ENCODE results near the gene GAGE12G.
"Not testable (repeated sequence)": the region's sequence is repeated elsewhere in the genome, so short reads cannot be mapped to it uniquely, and the experiment has no call there.

The GAGE12G gene, protein sequence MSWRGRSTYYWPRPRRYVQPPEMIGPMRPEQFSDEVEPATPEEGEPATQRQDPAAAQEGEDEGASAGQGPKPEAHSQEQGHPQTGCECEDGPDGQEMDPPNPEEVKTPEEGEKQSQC

DNA sequence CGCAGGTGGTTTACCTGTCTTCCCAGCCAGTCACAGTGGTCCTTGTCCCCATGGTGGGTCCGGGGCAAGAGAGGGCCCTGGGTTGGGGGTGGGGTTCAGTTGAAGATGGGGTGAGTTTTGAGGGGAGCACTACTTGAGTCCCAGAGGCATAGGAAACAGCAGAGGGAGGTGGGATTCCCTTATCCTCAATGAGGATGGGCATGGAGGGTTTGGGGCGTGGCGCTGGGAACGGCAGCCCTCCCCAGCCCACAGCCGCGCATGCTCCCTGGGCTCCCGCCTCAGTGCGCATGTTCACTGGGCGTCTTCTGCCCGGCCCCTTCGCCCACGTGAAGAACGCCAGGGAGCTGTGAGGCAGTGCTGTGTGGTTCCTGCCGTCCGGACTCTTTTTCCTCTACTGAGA is at the start of gene GAGE12G:
Gene GAGE12G, plus strand, starts transcription at position 301 of the 400 bp plus-strand sequence. CDS start 1,155 bp downstream, outside the sequence.
- DNase-seq (ENCODE audit: low read depth): not testable (repeated sequence)

DNA sequence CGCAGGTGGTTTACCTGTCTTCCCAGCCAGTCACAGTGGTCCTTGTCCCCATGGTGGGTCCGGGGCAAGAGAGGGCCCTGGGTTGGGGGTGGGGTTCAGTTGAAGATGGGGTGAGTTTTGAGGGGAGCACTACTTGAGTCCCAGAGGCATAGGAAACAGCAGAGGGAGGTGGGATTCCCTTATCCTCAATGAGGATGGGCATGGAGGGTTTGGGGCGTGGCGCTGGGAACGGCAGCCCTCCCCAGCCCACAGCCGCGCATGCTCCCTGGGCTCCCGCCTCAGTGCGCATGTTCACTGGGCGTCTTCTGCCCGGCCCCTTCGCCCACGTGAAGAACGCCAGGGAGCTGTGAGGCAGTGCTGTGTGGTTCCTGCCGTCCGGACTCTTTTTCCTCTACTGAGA is 38.3 kb upstream of the GAGE12G start, which contains the start of gene GAGE12C:
Gene GAGE12C, plus strand, starts transcription at position 301 of the 400 bp plus-strand sequence. CDS start 1,155 bp downstream, outside the sequence.
- DNase-seq (ENCODE audit: low read depth): not testable (repeated sequence)

DNA sequence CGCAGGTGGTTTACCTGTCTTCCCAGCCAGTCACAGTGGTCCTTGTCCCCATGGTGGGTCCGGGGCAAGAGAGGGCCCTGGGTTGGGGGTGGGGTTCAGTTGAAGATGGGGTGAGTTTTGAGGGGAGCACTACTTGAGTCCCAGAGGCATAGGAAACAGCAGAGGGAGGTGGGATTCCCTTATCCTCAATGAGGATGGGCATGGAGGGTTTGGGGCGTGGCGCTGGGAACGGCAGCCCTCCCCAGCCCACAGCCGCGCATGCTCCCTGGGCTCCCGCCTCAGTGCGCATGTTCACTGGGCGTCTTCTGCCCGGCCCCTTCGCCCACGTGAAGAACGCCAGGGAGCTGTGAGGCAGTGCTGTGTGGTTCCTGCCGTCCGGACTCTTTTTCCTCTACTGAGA is 28.8 kb upstream of the GAGE12G start, which contains the start of gene GAGE12D:
Gene GAGE12D, plus strand, starts transcription at position 301 of the 400 bp plus-strand sequence. CDS start 1,155 bp downstream, outside the sequence.
- DNase-seq (ENCODE audit: low read depth): not testable (repeated sequence)

DNA sequence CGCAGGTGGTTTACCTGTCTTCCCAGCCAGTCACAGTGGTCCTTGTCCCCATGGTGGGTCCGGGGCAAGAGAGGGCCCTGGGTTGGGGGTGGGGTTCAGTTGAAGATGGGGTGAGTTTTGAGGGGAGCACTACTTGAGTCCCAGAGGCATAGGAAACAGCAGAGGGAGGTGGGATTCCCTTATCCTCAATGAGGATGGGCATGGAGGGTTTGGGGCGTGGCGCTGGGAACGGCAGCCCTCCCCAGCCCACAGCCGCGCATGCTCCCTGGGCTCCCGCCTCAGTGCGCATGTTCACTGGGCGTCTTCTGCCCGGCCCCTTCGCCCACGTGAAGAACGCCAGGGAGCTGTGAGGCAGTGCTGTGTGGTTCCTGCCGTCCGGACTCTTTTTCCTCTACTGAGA is 19.2 kb upstream of the GAGE12G start, which contains the start of gene GAGE12E:
Gene GAGE12E, plus strand, starts transcription at position 301 of the 400 bp plus-strand sequence. CDS start 1,155 bp downstream, outside the sequence.
- not testable (repeated sequence) for DNase-seq (ENCODE audit: low read depth)

DNA sequence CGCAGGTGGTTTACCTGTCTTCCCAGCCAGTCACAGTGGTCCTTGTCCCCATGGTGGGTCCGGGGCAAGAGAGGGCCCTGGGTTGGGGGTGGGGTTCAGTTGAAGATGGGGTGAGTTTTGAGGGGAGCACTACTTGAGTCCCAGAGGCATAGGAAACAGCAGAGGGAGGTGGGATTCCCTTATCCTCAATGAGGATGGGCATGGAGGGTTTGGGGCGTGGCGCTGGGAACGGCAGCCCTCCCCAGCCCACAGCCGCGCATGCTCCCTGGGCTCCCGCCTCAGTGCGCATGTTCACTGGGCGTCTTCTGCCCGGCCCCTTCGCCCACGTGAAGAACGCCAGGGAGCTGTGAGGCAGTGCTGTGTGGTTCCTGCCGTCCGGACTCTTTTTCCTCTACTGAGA is 9.7 kb upstream of the GAGE12G start, which contains the start of gene GAGE12F:
Gene GAGE12F, plus strand, starts transcription at position 301 of the 400 bp plus-strand sequence. CDS start 1,155 bp downstream, outside the sequence.
- not testable (repeated sequence) for DNase-seq (ENCODE audit: low read depth)

DNA sequence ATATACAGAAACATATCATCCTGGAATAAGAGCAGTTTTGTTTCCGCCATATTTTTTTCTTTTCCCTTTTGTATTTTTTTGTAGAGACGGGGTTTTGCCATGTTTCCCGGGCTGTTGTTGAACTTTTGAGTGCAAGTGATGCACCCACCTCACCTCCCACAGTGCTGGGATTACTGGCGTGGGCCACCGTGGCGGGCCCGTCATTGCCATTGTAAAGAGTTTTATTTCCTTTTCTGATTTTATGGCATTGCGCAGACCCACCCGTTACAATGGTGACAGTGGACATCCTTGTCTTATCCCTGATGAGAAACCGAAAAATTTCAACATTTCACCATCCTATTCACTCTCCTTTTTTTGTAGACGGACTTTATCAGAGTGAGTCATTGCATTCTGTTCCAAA is 1.5 kb upstream of the GAGE12G start:
- not testable (repeated sequence) for DNase-seq (ENCODE audit: low read depth)

DNA sequence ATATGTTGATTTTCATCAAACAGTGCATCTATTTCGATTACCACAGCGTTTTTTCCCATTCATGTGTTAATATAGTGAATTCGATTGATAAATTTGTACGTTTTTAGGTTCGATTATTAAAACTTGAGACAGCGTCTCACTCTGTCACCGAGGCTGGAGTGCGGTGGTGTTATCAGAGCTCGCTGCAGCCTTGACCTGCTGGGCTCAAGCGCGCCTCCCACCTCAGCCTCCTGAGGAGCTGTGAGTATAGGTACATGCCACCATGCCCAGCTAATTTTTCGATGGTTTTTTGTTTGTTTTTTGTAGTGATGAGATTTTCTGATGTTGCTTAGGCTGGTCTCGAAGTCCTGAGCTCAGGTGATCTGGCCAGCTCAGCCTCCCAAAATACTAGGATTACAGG is 1.0 kb upstream of the GAGE12G start:
- DNase-seq (ENCODE audit: low read depth): not testable (repeated sequence)

DNA sequence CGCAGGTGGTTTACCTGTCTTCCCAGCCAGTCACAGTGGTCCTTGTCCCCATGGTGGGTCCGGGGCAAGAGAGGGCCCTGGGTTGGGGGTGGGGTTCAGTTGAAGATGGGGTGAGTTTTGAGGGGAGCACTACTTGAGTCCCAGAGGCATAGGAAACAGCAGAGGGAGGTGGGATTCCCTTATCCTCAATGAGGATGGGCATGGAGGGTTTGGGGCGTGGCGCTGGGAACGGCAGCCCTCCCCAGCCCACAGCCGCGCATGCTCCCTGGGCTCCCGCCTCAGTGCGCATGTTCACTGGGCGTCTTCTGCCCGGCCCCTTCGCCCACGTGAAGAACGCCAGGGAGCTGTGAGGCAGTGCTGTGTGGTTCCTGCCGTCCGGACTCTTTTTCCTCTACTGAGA is 9.4 kb downstream of the GAGE12G start, which contains the start of gene GAGE12H:
Gene GAGE12H, plus strand, starts transcription at position 301 of the 400 bp plus-strand sequence. CDS start 1,155 bp downstream, outside the sequence.
- not testable (repeated sequence) for DNase-seq (ENCODE audit: low read depth)

DNA sequence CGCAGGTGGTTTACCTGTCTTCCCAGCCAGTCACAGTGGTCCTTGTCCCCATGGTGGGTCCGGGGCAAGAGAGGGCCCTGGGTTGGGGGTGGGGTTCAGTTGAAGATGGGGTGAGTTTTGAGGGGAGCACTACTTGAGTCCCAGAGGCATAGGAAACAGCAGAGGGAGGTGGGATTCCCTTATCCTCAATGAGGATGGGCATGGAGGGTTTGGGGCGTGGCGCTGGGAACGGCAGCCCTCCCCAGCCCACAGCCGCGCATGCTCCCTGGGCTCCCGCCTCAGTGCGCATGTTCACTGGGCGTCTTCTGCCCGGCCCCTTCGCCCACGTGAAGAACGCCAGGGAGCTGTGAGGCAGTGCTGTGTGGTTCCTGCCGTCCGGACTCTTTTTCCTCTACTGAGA is 19.0 kb downstream of the GAGE12G start, which contains the start of gene GAGE2A:
Gene GAGE2A, plus strand, starts transcription at position 301 of the 400 bp plus-strand sequence. CDS start 1,155 bp downstream, outside the sequence.
- DNase-seq (ENCODE audit: low read depth): not testable (repeated sequence)

DNA sequence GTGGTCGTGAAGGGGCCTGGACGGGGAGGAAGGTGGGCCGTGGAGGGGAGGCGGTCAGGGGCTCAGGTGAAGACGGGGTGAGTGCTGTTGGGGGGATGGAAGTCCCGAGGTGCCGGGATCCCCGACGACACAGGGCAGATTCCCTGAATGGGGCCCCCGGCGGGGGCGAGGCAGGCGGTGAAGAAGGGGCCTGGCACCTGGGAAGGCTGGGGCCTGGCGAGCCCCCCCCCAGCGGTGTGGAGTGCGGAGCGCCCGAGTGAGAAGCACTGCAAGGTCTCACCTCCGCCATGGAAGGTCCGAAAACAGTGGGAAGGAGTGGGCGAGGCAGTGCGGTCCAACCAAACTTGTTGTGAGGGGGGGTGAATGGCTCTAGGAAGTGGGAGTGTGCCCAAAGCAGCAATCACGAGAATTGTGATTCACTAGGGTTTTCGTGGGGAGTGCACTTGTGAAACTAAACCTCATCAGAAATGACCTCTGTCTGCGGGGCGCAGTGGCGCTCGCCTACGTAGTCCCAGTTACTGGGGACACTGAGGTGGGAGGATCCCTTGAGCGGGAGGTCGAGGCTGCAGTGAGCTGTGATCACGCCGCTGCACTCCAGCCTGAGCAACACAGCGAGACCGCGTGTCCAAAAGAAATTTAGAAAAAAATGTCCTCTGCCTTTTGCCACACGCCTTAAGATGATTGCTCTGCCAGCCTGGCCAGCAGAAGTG is 19.7 kb downstream of the GAGE12G start:
- not testable (repeated sequence) for DNase-seq (ENCODE audit: low read depth)

DNA sequence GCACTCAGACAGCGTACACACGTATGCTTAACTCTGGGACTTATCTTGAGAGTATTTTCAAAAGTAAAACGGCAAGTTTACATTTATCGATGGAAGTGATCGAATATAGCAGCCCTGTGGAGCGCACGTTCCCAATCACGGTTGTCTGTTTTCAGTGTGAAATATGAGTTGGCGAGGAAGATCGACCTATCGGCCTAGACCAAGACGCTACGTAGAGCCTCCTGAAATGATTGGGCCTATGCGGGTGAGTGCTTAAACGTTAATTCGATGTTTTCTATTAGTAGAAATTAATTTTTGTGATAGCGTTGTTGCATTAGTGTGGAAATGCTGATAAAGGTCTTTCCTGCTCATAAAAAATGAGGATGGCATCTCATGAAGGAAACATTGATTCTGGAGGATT is 20.3 kb downstream of the GAGE12G start:
- DNase-seq (ENCODE audit: low read depth): not testable (repeated sequence)

DNA sequence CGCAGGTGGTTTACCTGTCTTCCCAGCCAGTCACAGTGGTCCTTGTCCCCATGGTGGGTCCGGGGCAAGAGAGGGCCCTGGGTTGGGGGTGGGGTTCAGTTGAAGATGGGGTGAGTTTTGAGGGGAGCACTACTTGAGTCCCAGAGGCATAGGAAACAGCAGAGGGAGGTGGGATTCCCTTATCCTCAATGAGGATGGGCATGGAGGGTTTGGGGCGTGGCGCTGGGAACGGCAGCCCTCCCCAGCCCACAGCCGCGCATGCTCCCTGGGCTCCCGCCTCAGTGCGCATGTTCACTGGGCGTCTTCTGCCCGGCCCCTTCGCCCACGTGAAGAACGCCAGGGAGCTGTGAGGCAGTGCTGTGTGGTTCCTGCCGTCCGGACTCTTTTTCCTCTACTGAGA is 28.5 kb downstream of the GAGE12G start, which contains the start of gene GAGE1:
Gene GAGE1, plus strand, starts transcription at position 301 of the 400 bp plus-strand sequence. CDS start 1,155 bp downstream, outside the sequence.
- DNase-seq (ENCODE audit: low read depth): not testable (repeated sequence)

DNA sequence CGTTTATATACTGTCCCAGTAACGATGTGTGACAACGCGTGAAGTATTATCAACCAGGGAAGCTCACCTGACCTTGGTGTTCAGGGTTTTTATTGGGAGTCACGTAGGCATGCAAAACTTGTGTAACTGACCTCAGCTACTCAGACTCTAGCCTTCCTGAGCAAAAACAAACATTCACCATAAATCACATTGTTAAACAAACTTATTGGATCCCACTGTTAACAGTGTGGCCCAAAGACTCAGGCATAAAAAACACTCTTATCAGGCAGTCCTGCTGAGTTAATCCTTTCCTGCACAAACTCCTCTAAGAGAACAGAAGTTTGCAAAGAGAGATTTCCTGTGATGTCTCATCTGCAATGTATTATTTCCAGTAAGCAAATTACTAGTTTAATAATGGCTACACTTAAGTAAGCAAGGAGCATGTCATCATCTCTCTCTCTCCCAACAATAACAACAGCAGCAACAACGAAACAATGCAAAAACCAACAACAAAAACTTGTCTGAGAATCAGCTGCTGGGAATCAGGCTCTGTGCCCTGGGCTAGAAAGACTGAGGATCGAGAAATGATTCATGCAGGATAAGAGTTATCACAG is 40.6 kb downstream of the GAGE12G start:
- DNase-seq (ENCODE audit: low read depth): no peak

DNA sequence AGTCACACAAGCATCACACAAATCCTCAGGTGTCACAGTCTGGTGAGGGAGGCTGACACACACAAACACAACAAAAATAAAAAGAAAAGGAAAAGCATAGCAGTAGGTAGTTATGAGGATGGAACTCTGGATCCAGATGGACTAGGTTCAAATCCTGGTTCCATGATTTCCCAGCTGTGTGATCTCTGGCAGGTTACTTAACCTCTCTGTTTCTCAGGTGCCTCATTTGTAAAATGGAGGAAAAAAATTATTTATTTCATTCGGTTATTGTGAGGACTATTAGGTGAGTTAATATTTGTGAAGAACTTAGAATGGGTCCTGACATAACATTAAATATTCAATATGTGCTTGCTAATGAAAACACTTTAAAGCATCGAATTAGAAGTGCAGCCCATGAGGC is 48.4 kb downstream of the GAGE12G start:
- DNase-seq (ENCODE audit: low read depth): no peak
